ENCODE measurements around the gene TBC1D16. TPM values are rescaled to one million over a fixed set of nuclear protein-coding genes. Genes with fewer than 3 reads are reported as not detected.
"Not testable (repeated sequence)": the region's sequence is repeated elsewhere in the genome, so short reads cannot be mapped to it uniquely, and the experiment has no call there.

TBC1D16 gene
- total RNA-seq, 1 experiment from 2014 or later = 21.1 TPM

DNA sequence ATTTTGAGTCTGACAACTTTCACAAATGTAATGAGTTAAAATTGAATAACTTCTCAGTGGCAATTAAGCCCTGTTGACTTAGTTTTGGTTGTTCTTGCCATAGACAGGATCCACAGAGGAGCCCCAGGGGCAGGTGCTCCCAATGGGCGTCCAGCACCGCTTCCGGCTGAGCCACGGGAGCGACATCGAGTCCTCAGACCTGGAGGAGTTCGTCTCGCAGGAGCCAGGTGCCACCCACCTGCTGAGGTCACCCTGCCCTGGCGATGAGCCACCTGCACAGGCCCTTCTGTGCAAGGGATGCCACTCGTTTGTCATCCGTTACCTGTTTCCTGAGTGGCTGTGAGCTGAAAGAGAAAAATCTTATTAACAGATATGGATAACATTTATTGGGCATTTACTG lies 11.5 kb upstream of the TBC1D16 start:
- ChIA-PET POLR2A (no interaction called here), CTCF (no interaction called here)
- TF ChIP-seq, protein P1, sequence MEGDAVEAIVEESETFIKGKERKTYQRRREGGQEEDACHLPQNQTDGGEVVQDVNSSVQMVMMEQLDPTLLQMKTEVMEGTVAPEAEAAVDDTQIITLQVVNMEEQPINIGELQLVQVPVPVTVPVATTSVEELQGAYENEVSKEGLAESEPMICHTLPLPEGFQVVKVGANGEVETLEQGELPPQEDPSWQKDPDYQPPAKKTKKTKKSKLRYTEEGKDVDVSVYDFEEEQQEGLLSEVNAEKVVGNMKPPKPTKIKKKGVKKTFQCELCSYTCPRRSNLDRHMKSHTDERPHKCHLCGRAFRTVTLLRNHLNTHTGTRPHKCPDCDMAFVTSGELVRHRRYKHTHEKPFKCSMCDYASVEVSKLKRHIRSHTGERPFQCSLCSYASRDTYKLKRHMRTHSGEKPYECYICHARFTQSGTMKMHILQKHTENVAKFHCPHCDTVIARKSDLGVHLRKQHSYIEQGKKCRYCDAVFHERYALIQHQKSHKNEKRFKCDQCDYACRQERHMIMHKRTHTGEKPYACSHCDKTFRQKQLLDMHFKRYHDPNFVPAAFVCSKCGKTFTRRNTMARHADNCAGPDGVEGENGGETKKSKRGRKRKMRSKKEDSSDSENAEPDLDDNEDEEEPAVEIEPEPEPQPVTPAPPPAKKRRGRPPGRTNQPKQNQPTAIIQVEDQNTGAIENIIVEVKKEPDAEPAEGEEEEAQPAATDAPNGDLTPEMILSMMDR (IDR thresholded peaks at IDR 0.05; ENCODE audit: unreplicated experiment) = no peak
- no peak overlapping the region for H3K4me3 Mint-ChIP-seq (ENCODE audit: unreplicated experiment)
- no peaks in the 10 kb centered on the region for H3K27me3 Mint-ChIP-seq (ENCODE audit: insufficient read depth, unreplicated experiment)
- H3K9me3 Mint-ChIP-seq (ENCODE audit: unreplicated experiment) = no peaks in the 10 kb centered on the region
- intact Hi-C loops (cut with micrococcal nuclease) = no loop called here
- H3K4me1 Mint-ChIP-seq (ENCODE audit: insufficient read depth, unreplicated experiment) = no peaks in the 10 kb centered on the region
- no peaks in the 10 kb centered on the region for H3K36me3 Mint-ChIP-seq (ENCODE audit: insufficient read depth, unreplicated experiment)
- H3K27ac Mint-ChIP-seq (ENCODE audit: low read depth, unreplicated experiment) = no peak overlapping the region
- BruUV-seq (replicated peaks) = no TSS peak
- no peak for DNase-seq (ENCODE audit: unreplicated experiment)

DNA sequence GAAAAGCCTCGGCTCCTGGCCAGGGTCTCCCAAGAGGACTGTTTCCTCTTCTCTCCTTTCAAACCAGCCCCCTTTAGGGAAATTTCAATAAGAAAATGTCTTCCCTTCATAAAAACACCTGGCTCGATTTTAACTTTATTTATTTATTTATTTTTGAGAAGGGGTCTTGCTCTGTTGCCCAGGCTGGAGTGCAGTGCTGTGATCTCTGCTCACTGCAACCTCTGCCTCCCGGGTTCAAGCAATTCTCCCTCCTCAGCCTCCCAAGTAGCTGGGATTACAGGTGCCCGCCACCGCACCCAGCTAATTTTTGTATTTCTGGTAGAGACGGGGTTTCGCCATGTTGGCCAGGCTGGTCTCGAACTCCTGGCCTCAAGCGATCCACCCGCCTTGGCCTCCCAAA lies 11.0 kb upstream of the TBC1D16 start:
- H3K27ac Mint-ChIP-seq (ENCODE audit: low read depth, unreplicated experiment); H3K4me1 Mint-ChIP-seq (ENCODE audit: insufficient read depth, unreplicated experiment); H3K27me3 Mint-ChIP-seq (ENCODE audit: insufficient read depth, unreplicated experiment); H3K9me3 Mint-ChIP-seq (ENCODE audit: unreplicated experiment); intact Hi-C loops (cut with micrococcal nuclease); H3K36me3 Mint-ChIP-seq (ENCODE audit: insufficient read depth, unreplicated experiment); DNase-seq (ENCODE audit: unreplicated experiment); POLR2A ChIA-PET; H3K4me3 Mint-ChIP-seq (ENCODE audit: unreplicated experiment); BruUV-seq (replicated peaks): not testable (repeated sequence)
- CTCF ChIA-PET = interaction anchor here (0.6 kb wide), 1 partner anchor 232 kb away, joined by 3 read pairs; no protein-coding TSS in a partner anchor

GRCh38 chr17:80045703-80046102 lies 10.0 kb upstream of the TBC1D16 start:
- H3K36me3 Mint-ChIP-seq (ENCODE audit: insufficient read depth, unreplicated experiment) = no peaks in the 10 kb centered on the region
- CTCF ChIA-PET = no interaction called here
- TF ChIP-seq, protein P1 (IDR thresholded peaks at IDR 0.05; ENCODE audit: unreplicated experiment) = no peak
- DNase-seq (ENCODE audit: unreplicated experiment) = no peak
- POLR2A ChIA-PET = interaction anchor here (1.4 kb wide), 1 partner anchor 56 kb away, joined by 5 read pairs; the partner anchor contains the start of gene GAA
- intact Hi-C loops (cut with micrococcal nuclease) = no loop called here
- H3K27me3 Mint-ChIP-seq (ENCODE audit: insufficient read depth, unreplicated experiment) = no peaks in the 10 kb centered on the region
- H3K27ac Mint-ChIP-seq (ENCODE audit: low read depth, unreplicated experiment) = no peak overlapping the region
- no peaks in the 10 kb centered on the region for H3K4me1 Mint-ChIP-seq (ENCODE audit: insufficient read depth, unreplicated experiment)
- no peaks in the 10 kb centered on the region for H3K9me3 Mint-ChIP-seq (ENCODE audit: unreplicated experiment)
- no TSS peak for BruUV-seq (replicated peaks)
- H3K4me3 Mint-ChIP-seq (ENCODE audit: unreplicated experiment) = no peak overlapping the region

DNA sequence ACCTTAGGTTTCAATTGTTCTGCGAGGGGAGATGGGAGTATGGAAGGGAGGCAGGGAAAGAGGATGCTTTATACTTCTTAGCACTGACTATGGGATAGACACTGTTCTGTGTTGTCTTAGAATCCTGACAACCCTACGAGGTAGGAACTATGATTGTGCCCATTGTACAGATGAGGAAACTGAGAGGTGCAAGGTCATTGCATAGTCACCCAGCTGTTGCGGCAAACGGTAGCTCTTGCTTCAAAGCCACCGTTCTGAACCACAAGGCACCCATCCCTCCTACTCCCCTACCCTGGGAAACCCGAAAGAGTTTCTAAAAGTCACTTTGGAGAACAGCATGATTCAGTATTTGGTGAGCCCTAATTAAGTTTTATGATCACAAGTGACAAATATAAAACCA lies 8.3 kb upstream of the TBC1D16 start:
- TF ChIP-seq, protein P1 (IDR thresholded peaks at IDR 0.05; ENCODE audit: unreplicated experiment) = no peak
- ChIA-PET CTCF (no interaction called here), POLR2A (no interaction called here)
- intact Hi-C loops (cut with micrococcal nuclease) = no loop called here
- no peak overlapping the region for H3K4me3 Mint-ChIP-seq (ENCODE audit: unreplicated experiment)
- no peak overlapping the region for H3K27ac Mint-ChIP-seq (ENCODE audit: low read depth, unreplicated experiment)
- no peaks in the 10 kb centered on the region for H3K27me3 Mint-ChIP-seq (ENCODE audit: insufficient read depth, unreplicated experiment)
- no TSS peak for BruUV-seq (replicated peaks)
- H3K9me3 Mint-ChIP-seq (ENCODE audit: unreplicated experiment) = no peaks in the 10 kb centered on the region
- H3K4me1 Mint-ChIP-seq (ENCODE audit: insufficient read depth, unreplicated experiment) = no peaks in the 10 kb centered on the region
- no peak for DNase-seq (ENCODE audit: unreplicated experiment)
- H3K36me3 Mint-ChIP-seq (ENCODE audit: insufficient read depth, unreplicated experiment) = no peaks in the 10 kb centered on the region
